ENCODE results near the gene HEPACAM2. TPM values are rescaled to one million over a fixed set of nuclear protein-coding genes. Genes with fewer than 3 reads are reported as not detected.

The HEPACAM2 gene
- total and polyA plus RNA-seq, 10 donors, result 0.06 to 2.4 (median 0.28) TPM; not detected in 7

Other genes with a start within 250 kb of the HEPACAM2 start
- gene SAMD9, start 108.5 kb downstream of the HEPACAM2 start, total RNA-seq, result 10 to 100 TPM; 27.8 to 44.8 (median 33.1) TPM
- 1 to 10 TPM; 7.0 to 8.2 (median 7.1) TPM for gene SAMD9, start 108.5 kb downstream of the HEPACAM2 start, polyA plus RNA-seq
- 10 to 100 TPM; 34.8 to 61.3 (median 52.7) TPM for gene SAMD9L, start 78.1 kb downstream of the HEPACAM2 start, total RNA-seq
- 10 to 100 TPM in 2 of 3 donors, 1 to 10 TPM in 1; 8.5 to 13.0 (median 12.0) TPM for gene SAMD9L, start 78.1 kb downstream of the HEPACAM2 start, polyA plus RNA-seq
- gene VPS50, start 5.9 kb upstream of the HEPACAM2 start, total RNA-seq, result 10 to 100 TPM; 27.4 to 62.6 (median 36.8) TPM
- 10 to 100 TPM in 1 of 3 donors, 1 to 10 TPM in 2; 8.1 to 10.4 (median 8.5) TPM for gene VPS50, start 5.9 kb upstream of the HEPACAM2 start, polyA plus RNA-seq

Data from spleen (tissue), 10 donors.